Mesenteric fat pad (tissue), 1 donor: ENCODE data around the gene SET. TPM values are rescaled to one million over a fixed set of nuclear protein-coding genes. Genes with fewer than 3 reads are reported as not detected.
"Not testable (repeated sequence)": the region's sequence is repeated elsewhere in the genome, so short reads cannot be mapped to it uniquely, and the experiment has no call there.

Experiments used
- DNase-seq: peaks from one replicate; pipeline ENCODE4 v3.0.0-alpha.2; 2020; ENCODE audit warnings: low spot score
- long read RNA-seq: library from polyadenylated mRNA; unstranded; transcript quantifications from one replicate; pipeline ENCODE4 v2.0.0, GENCODE V29; 2020
- total RNA-seq: library from RNA; stranded (reverse); fragmentation: NEBNext Ultra II Directional; extraction: Animal tissue kit (Norgen Biotek cat#: 25700); gene quantifications from one replicate; pipeline ENCODE4 v1.2.1, GENCODE V29; 2021
- donor health status: DM: yes; HTN: yes; CAD: no.

SET gene, protein sequence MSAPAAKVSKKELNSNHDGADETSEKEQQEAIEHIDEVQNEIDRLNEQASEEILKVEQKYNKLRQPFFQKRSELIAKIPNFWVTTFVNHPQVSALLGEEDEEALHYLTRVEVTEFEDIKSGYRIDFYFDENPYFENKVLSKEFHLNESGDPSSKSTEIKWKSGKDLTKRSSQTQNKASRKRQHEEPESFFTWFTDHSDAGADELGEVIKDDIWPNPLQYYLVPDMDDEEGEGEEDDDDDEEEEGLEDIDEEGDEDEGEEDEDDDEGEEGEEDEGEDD
- 197 TPM for total RNA-seq
- long read RNA-seq, transcript SET-204 (8 exons, 2,850 nt) = major isoform, 54 of 110 reads
- long read RNA-seq, transcript SET-201 (8 exons, 2,915 nt) = minor isoform, 17 of 110 reads
- long read RNA-seq, partial matches to known transcripts = 30 of 110 reads
- long read RNA-seq, other reads (novel, unspliced or antisense) = 9 of 110 reads

GRCh38 chr9:128688501-128689292 lies at the start of gene SET:
Gene SET (plus strand): TSS chr9:128689222. CDS start chr9:128689583, 361 bp downstream.
- DNase-seq = peak; percentile 97

GRCh38 chr9:128640603-128641002 lies 48.4 kb upstream of the SET start:
- DNase-seq = no peak

GRCh38 chr9:128642675-128643245 lies 46.3 kb upstream of the SET start:
- no peak for DNase-seq

- no peak for DNase-seq
Observed at GRCh38 chr9:128643519-128644300, 45.3 kb upstream of the SET start.

DNA sequence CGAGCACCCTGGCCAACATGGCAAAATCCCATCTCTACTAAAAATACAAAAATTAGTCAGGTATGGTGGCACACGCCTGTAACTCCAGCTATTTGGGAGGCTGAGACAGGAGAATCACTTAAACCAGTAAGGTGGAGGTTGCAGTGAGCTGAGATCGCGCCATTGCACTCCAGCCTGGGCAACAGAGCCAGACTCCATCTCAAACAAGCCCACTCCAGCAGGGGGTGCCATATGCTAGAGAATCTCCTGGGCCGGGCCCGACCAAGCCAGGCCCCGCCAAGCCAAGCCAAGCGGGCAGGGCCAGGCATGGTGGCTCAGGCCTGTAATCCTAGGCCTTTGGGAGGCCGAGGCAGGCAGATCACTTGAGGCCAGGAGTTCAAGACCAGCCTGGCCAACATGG lies 40.8 kb upstream of the SET start:
- DNase-seq = not testable (repeated sequence)

GRCh38 chr9:128651798-128652197 lies 37.2 kb upstream of the SET start:
- no peak for DNase-seq

DNA sequence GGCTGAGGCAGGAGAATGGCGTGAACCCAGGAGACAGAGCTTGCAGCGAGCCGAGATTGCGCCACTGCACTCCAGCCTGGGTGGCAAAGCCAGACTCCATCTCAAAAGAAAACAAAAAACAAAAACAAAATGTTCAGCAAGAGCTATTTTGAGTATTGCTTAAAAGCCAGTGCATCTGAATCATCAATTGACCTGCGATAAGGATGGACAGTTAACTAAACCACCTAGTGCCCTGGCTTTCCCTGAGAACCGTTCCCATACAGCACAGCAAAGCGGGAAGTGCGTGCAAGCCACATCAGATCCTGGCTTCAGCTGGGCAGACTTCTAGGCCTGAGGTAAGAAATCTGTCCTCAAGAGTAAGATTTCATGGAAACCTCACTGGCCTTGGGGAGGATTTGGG lies 35.1 kb upstream of the SET start:
- DNase-seq = no peak

DNA sequence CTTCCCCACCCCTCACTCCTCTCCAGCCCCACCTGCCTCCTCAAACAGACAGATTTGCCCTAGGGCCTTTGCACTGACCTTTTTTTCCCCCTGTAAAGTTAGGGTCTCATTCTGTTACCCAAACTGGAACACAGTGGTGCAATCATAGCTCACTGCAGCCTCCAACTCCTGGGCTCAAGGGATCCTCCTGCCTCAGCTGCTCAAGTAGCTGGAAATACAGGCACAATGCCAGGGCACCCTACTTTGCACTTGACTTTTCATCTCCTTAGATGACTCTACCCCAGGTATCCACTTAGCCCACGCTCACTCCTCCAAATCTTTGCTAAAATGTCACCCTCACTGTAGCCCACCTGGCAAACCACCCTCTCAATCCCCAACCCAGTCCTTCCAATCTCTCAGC lies 34.5 kb upstream of the SET start:
- no peak for DNase-seq

- DNase-seq = peak; percentile 99
Observed at GRCh38 chr9:128656416-128657343, 32.3 kb upstream of the SET start, which contains the start of gene DYNC2I2. Gene DYNC2I2 (minus strand): TSS chr9:128656847. CDS start chr9:128656726, 121 bp downstream.

DNA sequence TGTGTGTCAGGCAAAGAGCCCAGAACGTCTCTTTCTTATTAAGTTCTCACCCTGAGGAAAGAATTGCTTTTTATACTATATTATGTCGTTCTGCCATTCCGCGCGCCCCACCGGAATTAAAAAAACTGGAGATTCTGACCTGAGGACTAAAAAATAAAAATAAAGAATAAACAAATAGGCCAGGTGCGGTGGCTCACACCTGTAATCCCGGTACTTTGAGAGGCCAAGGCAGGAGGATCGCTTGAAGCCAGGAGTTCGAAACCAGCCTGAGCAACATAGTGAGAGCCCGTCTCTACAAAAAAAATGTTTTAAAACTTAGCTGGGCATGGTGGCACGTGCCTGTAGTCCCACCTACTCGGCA lies 31.7 kb upstream of the SET start:
- DNase-seq = no peak

DNA sequence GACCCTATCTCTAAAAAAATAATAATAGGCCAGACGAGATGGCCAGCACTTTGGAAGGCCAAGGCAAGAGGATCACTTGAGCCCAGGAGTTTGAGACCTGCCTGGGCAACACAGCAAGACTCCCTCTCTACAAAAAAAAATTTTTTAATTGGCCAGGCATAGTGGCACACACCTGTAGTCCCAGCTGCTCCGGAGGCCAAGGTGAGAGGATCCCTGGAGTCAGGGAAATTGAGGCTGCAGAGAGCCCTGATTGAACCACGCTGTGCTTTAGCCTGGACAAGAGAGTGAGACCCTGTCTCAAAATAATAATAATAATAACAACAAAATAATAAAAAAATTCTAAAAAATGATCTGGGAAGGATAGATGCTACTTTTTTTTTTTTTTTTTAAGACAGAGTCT lies 31.2 kb upstream of the SET start:
- no peak for DNase-seq

DNA sequence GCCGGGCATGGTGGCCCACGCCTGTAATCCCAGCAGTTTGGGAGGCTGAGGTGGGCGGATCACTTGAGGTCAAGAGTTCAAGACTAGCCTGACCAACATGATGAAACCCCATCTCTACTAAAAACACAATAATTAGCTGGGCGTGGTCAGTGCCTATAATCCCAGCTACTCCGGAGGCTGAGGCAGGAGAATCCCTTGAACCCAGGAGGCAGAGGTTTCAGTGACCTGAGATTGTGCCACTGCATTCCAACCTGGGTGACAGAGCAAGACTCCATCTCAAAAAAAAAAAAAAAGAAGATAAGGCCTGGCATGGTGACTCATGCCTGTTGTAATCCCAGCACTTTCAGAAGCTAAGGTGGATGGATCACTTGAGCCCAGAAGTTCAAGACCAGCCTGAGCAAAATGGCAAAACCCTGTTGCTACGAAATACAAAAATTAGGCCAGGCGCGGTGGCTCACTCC lies 22.5 kb upstream of the SET start:
- not testable (repeated sequence) for DNase-seq

- no peak for DNase-seq
Observed at GRCh38 chr9:128669786-128670185, 19.2 kb upstream of the SET start.

DNA sequence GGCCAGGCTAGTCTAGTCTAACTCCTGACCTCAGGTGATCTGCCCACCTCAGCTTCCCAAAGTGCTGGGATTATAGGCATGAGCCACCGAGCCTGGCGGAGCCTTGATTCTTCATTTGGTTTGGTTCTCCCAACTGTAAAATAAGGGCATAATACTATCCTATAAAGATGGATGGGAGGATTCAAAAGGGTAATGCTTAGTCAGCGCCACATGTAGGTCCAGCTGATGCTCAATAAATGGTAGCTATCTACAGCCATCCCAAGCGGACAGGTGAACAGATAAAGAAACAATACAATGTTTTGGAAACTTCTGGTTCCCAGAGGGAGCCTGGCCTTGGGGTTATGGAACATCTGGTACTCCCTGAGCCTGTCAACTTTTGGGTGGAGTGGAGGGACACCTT lies 13.6 kb upstream of the SET start:
- no peak for DNase-seq

- DNase-seq = no peak
Observed at GRCh38 chr9:128677794-128678193, 11.2 kb upstream of the SET start.

- DNase-seq = no peak
Observed at GRCh38 chr9:128683340-128684064, 5.5 kb upstream of the SET start.

GRCh38 chr9:128684065-128684324 lies 5.0 kb upstream of the SET start:
- DNase-seq = no peak

DNA sequence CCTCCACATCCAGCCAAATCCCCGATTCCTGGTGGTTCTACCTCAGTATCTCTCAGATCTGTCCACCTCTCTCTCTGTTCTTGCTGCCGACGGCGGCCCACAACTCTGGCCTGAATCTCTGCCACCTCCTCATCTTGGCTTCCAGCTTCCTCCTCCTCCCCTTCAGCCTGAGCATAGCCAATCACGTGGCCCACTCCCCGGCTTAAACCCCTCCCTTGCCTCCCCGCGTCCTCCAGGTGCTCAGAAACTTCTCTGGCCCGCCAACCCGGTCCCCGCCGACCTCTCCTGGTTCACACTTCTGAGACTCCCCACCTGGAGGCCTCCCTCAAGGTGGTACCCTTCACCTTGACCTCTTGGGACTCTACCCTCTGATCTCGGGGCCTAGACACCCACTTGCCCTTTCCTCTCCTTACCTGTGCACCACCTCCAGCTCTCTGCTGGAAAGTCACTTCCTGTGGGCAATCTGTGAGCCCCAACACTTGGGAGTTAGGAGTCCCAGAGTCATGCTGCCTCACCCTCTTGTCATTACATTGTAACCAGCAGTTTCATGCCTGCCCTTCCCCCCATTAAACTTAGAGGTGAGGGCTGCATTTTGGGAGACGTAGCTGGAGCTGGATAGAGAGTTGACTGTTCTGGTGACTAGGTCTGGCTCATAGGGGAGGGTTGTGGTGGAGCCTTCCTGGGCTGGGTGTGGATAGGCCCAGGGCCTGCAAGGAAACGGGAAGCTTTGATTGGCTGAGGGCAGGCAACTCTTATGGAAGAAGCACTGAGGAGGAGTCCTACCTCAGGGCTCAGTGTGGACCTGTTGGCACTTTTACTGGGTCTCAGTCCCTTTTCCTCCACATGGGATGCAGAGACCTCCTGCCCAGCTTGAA lies 4.5 kb upstream of the SET start:
- DNase-seq = no peak
